Measurements from ENCODE around the gene ARHGAP26.

DNA sequence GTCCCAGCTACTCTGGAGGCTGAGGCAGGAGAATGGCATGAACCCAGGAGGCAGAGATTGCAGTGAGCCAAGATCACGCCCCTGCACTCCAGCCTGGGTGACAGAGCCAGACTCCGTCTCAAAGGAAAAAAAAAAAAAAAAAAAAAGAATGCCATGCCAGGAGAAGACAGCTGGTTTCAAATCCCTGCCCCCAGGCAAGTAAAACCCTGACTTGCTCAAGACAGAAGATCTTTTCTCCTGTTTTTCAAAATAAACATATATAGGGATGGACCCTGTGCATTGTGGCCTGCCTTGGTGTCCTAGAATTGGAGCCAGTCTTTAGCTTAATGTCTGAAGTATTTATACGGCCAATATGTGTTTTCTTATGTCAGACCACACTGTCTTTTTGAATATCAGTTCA is 456.2 kb downstream of the ARHGAP26 start:
- TF ChIP-seq EZH2 (IDR thresholded peaks at IDR 0.05; ENCODE audit: low read length, missing control alignments): no peak
- TF ChIP-seq, protein P1, sequence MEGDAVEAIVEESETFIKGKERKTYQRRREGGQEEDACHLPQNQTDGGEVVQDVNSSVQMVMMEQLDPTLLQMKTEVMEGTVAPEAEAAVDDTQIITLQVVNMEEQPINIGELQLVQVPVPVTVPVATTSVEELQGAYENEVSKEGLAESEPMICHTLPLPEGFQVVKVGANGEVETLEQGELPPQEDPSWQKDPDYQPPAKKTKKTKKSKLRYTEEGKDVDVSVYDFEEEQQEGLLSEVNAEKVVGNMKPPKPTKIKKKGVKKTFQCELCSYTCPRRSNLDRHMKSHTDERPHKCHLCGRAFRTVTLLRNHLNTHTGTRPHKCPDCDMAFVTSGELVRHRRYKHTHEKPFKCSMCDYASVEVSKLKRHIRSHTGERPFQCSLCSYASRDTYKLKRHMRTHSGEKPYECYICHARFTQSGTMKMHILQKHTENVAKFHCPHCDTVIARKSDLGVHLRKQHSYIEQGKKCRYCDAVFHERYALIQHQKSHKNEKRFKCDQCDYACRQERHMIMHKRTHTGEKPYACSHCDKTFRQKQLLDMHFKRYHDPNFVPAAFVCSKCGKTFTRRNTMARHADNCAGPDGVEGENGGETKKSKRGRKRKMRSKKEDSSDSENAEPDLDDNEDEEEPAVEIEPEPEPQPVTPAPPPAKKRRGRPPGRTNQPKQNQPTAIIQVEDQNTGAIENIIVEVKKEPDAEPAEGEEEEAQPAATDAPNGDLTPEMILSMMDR (conservative IDR thresholded peaks at IDR 0.05 in 1 of 2, IDR thresholded peaks at IDR 0.05 in 1 of 2; ENCODE audit: low read depth in 1 of 2, low read length in 2 of 2): no peak
